Measurements from ENCODE around the gene CDKN2C.
"Not testable (repeated sequence)": the region's sequence is repeated elsewhere in the genome, so short reads cannot be mapped to it uniquely, and the experiment has no call there.

CDKN2C gene

GRCh38 chr1:50981741-50982140 lies 11.7 kb downstream of the CDKN2C start:
- DNase-seq: no peak

GRCh38 chr1:50982611-50983010 lies 12.6 kb downstream of the CDKN2C start:
- no peak for DNase-seq

GRCh38 chr1:50983219-50983802 lies 13.3 kb downstream of the CDKN2C start:
- no peak for DNase-seq

- no peak for DNase-seq
Observed at GRCh38 chr1:50985094-50985493, 15.0 kb downstream of the CDKN2C start.

GRCh38 chr1:50986653-50987052 lies 16.6 kb downstream of the CDKN2C start:
- no peak for DNase-seq

- DNase-seq: no peak
Observed at GRCh38 chr1:50989694-50990093, 19.6 kb downstream of the CDKN2C start.

GRCh38 chr1:50992532-50993318 lies 22.7 kb downstream of the CDKN2C start:
- DNase-seq: no peak

GRCh38 chr1:50993645-50994044 lies 23.6 kb downstream of the CDKN2C start:
- no peak for DNase-seq

GRCh38 chr1:50994997-50995396 lies 25.0 kb downstream of the CDKN2C start:
- DNase-seq: no peak

- no peak for DNase-seq
Observed at GRCh38 chr1:50995651-50996050, 25.6 kb downstream of the CDKN2C start.

GRCh38 chr1:50996083-50996482 lies 26.0 kb downstream of the CDKN2C start:
- DNase-seq: peak in 1 of 2 donors; percentile 45

GRCh38 chr1:50999375-50999774 lies 29.3 kb downstream of the CDKN2C start:
- not testable (repeated sequence) for DNase-seq

- no peak for DNase-seq
Observed at GRCh38 chr1:51000160-51000559, 30.1 kb downstream of the CDKN2C start.

GRCh38 chr1:51000651-51001050 lies 30.6 kb downstream of the CDKN2C start:
- no peak for DNase-seq

GRCh38 chr1:51002516-51002915 lies 32.5 kb downstream of the CDKN2C start:
- no peak for DNase-seq

- not testable (repeated sequence) for DNase-seq
Observed at GRCh38 chr1:51005549-51005948, 35.5 kb downstream of the CDKN2C start.

- DNase-seq: no peak
Observed at GRCh38 chr1:51009381-51009780, 39.3 kb downstream of the CDKN2C start.

GRCh38 chr1:51014878-51015277 lies 44.8 kb downstream of the CDKN2C start:
- no peak for DNase-seq

- no peak for DNase-seq
Observed at GRCh38 chr1:51019811-51020210, 49.8 kb downstream of the CDKN2C start.

All from inflammatory macrophage (primary cell).